Keratinocyte (primary cell): Measurements from ENCODE around the gene TATDN2. TPM values are rescaled to one million over a fixed set of nuclear protein-coding genes. Genes with fewer than 3 reads are reported as not detected.

ENCODE experiments used
- DNase-seq: peaks from one replicate; pipeline ENCODE4 v3.0.0-alpha.2; 2011; ENCODE audit warnings: low read depth, missing footprints, low spot score
- FAIRE-seq: peaks from 2 replicates; lab custom pipeline; 2011; peaks lifted over from hg19 to GRCh38; lab: Jason Lieb, UNC
- H2AFZ ChIP-seq: 2 replicates; pipeline ENCODE4 v1.6.0; 2012; ENCODE audit warnings: low read length, control low read depth, inconsistent platforms; ENCODE audit not compliant: control insufficient read depth
- H3K27ac ChIP-seq: 2 replicates; pipeline ENCODE4 v1.5.1; 2011; ENCODE audit warnings: low read length; ENCODE audit not compliant: control insufficient read depth, insufficient read depth
- H3K27me3 ChIP-seq: 3 replicates; pipeline ENCODE4 v1.6.0; 2011; ENCODE audit warnings: low read length; ENCODE audit not compliant: control insufficient read depth, insufficient read depth; ENCODE audit errors: extremely low read depth
- H3K36me3 ChIP-seq, 2 experiments: 2 replicates in 1 of 2; 3 replicates in 1 of 2; pipeline ENCODE4 v1.5.1; 2011; ENCODE audit warnings: low read length in 2 of 2, mild to moderate bottlenecking in 1 of 2; ENCODE audit not compliant: control insufficient read depth in 2 of 2, insufficient read depth in 2 of 2; ENCODE audit errors: extremely low read depth in 1 of 2
- H3K4me1 ChIP-seq: 3 replicates; pipeline ENCODE4 v1.5.1; 2011; ENCODE audit warnings: low read length; ENCODE audit not compliant: control insufficient read depth, insufficient read depth; ENCODE audit errors: extremely low read depth
- H3K4me2 ChIP-seq: 3 replicates; pipeline ENCODE4 v1.6.0; 2011; ENCODE audit warnings: low read depth, low read length; ENCODE audit not compliant: control insufficient read depth, insufficient read depth; ENCODE audit errors: extremely low read depth
- H3K4me3 ChIP-seq, 3 experiments: fragments of 200-600 bp in 1 of 3; sonication (generic) in 1 of 3; 2 replicates in 2 of 3; 3 replicates in 1 of 3; pipeline ENCODE4 v1.5.1; 2011 to 2016; ENCODE audit warnings: low read length in 3 of 3, mild to moderate bottlenecking in 3 of 3, control low read depth in 2 of 3, inconsistent platforms in 1 of 3, low read depth in 1 of 3, mixed read lengths in 1 of 3, mixed run types in 1 of 3, moderate library complexity in 1 of 3; ENCODE audit not compliant: control insufficient read depth in 2 of 3, insufficient read depth in 2 of 3; ENCODE audit errors: extremely low read depth in 1 of 3
- H3K79me2 ChIP-seq: 2 replicates; pipeline ENCODE4 v1.6.0; 2012; ENCODE audit warnings: low read length; ENCODE audit not compliant: control insufficient read depth, insufficient read depth
- H3K9ac ChIP-seq: 3 replicates; pipeline ENCODE4 v1.6.0; 2011; ENCODE audit warnings: low read length; ENCODE audit not compliant: control insufficient read depth, insufficient read depth; ENCODE audit errors: extremely low read depth
- H3K9me1 ChIP-seq: 3 replicates; pipeline ENCODE4 v1.6.0; 2011; ENCODE audit warnings: low read length; ENCODE audit not compliant: control insufficient read depth, insufficient read depth; ENCODE audit errors: extremely low read depth
- H3K9me3 ChIP-seq: 2 replicates; pipeline ENCODE4 v1.5.1; 2012; ENCODE audit warnings: low read depth, low read length; ENCODE audit not compliant: control insufficient read depth
- H4K20me1 ChIP-seq: 3 replicates; pipeline ENCODE4 v1.6.0; 2011; ENCODE audit warnings: low read length; ENCODE audit not compliant: control insufficient read depth, insufficient read depth; ENCODE audit errors: extremely low read depth
- CTCF ChIP-seq, 3 experiments: IDR thresholded peaks in 1 of 3; conservative IDR thresholded peaks in 1 of 3; optimal IDR thresholded peaks in 1 of 3; 2 replicates in 2 of 3; 3 replicates in 1 of 3; pipeline versions ENCODE3 to v1.5.1; 2011; ENCODE audit warnings: low read length in 3 of 3, mild to moderate bottlenecking in 3 of 3, moderate library complexity in 2 of 3, control low read depth in 1 of 3, inconsistent platforms in 1 of 3; ENCODE audit not compliant: insufficient read depth in 2 of 3; ENCODE audit errors: extremely low read depth in 1 of 3
- EZH2 ChIP-seq: IDR thresholded peaks from one replicate; pipeline ENCODE4 v1.6.1; 2012; ENCODE audit warnings: inconsistent platforms, mild to moderate bottlenecking, low read length, moderate library complexity
- dilution Hi-C: fragments of 300-500 bp; cut with MboI; formaldehyde crosslinking; loops from one replicate; pipeline ENCODE4 v1.7.0; 2020; ENCODE audit warnings: low sequenced_read_pairs; ENCODE audit not compliant: extremely low pct_ligation_motif_present
- polyA plus RNA-seq, 5 experiments: library from polyadenylated mRNA; depleted of rRNA in 3 of 5; stranded (reverse) in 3 of 5; stranded (forward) in 1 of 5; unstranded in 1 of 5; fragments of >200 nt; gene quantifications; 1 replicate in 1 of 5; 2 replicates in 3 of 5; 3 replicates in 1 of 5; pipeline versions ENCODE4 v1.2.1 to v1.2.3, GENCODE V29; 2011 to 2012; ENCODE audit warnings: missing spikeins in 2 of 5, low read depth in 1 of 5, low replicate concordance in 1 of 5

Gene TATDN2
- polyA plus RNA-seq, 1 donor (not counting 4 experiments of a cell fraction or from before 2014, with no cell fraction given): 13.8 TPM

GRCh38 chr3:10253731-10254130 is 5.5 kb downstream of the TATDN2 start:
- DNase-seq (no peak), FAIRE-seq (no peak)
- H3K27ac ChIP-seq: no peak overlapping the region
- H3K4me3 ChIP-seq: no peak overlapping the region
- H3K79me2 ChIP-seq: peaks cover 65% of the 10 kb centered on the region
- H3K9ac ChIP-seq: no peak overlapping the region
- peaks cover 17 to 29% of the 10 kb centered on the region in 2 experiments for H3K36me3 ChIP-seq
- TF ChIP-seq EZH2: no peak
- TF ChIP-seq CTCF (optimal IDR thresholded peaks at IDR 0.05 in 1 of 3, IDR thresholded peaks at IDR 0.05 in 1 of 3, conservative IDR thresholded peaks at IDR 0.05 in 1 of 3; ENCODE audit: extremely low read depth in 1 of 3, insufficient read depth in 2 of 3, low read length in 3 of 3): no peak
- dilution Hi-C loops: no loop called here
- no peak overlapping the region for H3K4me2 ChIP-seq
- H3K27me3 ChIP-seq: no peaks in the 10 kb centered on the region
- H3K9me3 ChIP-seq: no peaks in the 10 kb centered on the region
- H4K20me1 ChIP-seq: no peaks in the 10 kb centered on the region
- peaks cover 3% of the 10 kb centered on the region for H3K9me1 ChIP-seq
- H3K4me1 ChIP-seq: peaks cover 14% of the 10 kb centered on the region
- H2AFZ ChIP-seq: no peak overlapping the region

DNA sequence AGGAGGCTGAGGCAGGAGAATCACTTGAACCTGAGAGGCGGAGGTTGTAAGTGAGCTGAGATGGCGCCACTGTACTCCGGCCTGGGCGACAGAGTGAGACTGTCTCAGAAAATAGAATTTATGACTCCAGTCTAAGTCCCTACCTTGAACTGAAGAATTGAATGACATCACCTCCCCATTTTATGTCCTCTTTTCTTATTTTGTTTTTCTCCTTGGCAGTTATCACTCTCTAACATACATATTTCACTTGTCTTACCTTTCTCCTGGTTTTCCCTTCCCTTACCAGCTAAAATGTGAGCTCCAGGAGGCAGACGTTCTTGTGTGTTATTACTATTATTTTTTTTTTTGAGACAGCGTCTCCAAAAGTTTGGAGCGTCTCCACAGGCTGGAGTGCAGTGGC is 7.6 kb downstream of the TATDN2 start:
- DNase-seq (no peak), FAIRE-seq (no peak)
- H3K4me1 ChIP-seq: peaks cover 3% of the 10 kb centered on the region
- H3K27ac ChIP-seq: no peak overlapping the region
- peaks cover 25 to 30% of the 10 kb centered on the region in 2 experiments for H3K36me3 ChIP-seq
- no peak for TF ChIP-seq EZH2
- no peak for TF ChIP-seq CTCF (optimal IDR thresholded peaks at IDR 0.05 in 1 of 3, IDR thresholded peaks at IDR 0.05 in 1 of 3, conservative IDR thresholded peaks at IDR 0.05 in 1 of 3; ENCODE audit: extremely low read depth in 1 of 3, insufficient read depth in 2 of 3, low read length in 3 of 3)
- no peak overlapping the region for H2AFZ ChIP-seq
- H3K9me1 ChIP-seq: peaks cover 3% of the 10 kb centered on the region
- no peak overlapping the region for H3K4me2 ChIP-seq
- H3K4me3 ChIP-seq: no peak overlapping the region
- dilution Hi-C loops: no loop called here
- H3K27me3 ChIP-seq: no peaks in the 10 kb centered on the region
- no peaks in the 10 kb centered on the region for H4K20me1 ChIP-seq
- H3K9me3 ChIP-seq: no peaks in the 10 kb centered on the region
- H3K79me2 ChIP-seq: peaks cover 48% of the 10 kb centered on the region
- no peak overlapping the region for H3K9ac ChIP-seq
